A549 (cell line): ENCODE results near the gene UNC5C. TPM values are rescaled to one million over a fixed set of nuclear protein-coding genes. Genes with fewer than 3 reads are reported as not detected.

Experiments
- ATAC-seq, 2 experiments: fragments of 200-7000 bp in 1 of 2; fragments of >200 bp in 1 of 2; cut with Nextera tagmentation in 1 of 2; cut with Tn5 transposase in 1 of 2; 3 replicates each; pipeline versions ENCODE4 v1.8.0 to v1.9.1; 2018 to 2020; ENCODE audit warnings: mild to moderate bottlenecking in 1 of 2, moderate library complexity in 1 of 2
- CTCF ChIA-PET: fragments of 300-600 bp; sonication (Branson Sonifier 250); formaldehyde crosslinking; extraction: SDS; loops from one replicate; lab custom pipeline; 2021; ENCODE audit warnings: antibody characterized with exemption, inconsistent platforms; lab: Yijun Ruan, JAX
- POLR2A ChIA-PET: fragments of 350-600 bp; formaldehyde crosslinking; extraction: SDS; loops from one replicate; lab custom pipeline; 2021; ENCODE audit warnings: antibody characterized with exemption, inconsistent platforms; lab: Yijun Ruan, JAX
- DNase-seq, 2 experiments: peaks; one replicate each; pipeline versions ENCODE4 v3.0.0 to v3.0.0-alpha.2; 2011 to 2016; ENCODE audit warnings: low read depth in 1 of 2, low spot score in 1 of 2
- FAIRE-seq: peaks from 2 replicates; lab custom pipeline; 2011; peaks lifted over from hg19 to GRCh38; lab: Jason Lieb, UNC
- H3K27ac ChIP-seq, 2 experiments: fragments of >200 bp; sonication (Bioruptor Twin); formaldehyde crosslinking; 3 replicates each; pipeline ENCODE4 v1.5.1; 2016 to 2017
- H3K4me1 ChIP-seq: fragments of >200 bp; sonication (Bioruptor Twin); formaldehyde crosslinking; 3 replicates; pipeline ENCODE4 v1.6.1; 2016
- H3K4me2 ChIP-seq: fragments of >200 bp; sonication (Bioruptor Twin); formaldehyde crosslinking; 3 replicates; pipeline ENCODE4 v1.6.1; 2016
- H3K4me3 ChIP-seq: fragments of >200 bp; sonication (Bioruptor Twin); formaldehyde crosslinking; 3 replicates; pipeline ENCODE4 v1.5.1; 2016
- H3K9me3 ChIP-seq: fragments of >200 bp; sonication (Bioruptor Twin); formaldehyde crosslinking; 3 replicates; pipeline ENCODE4 v1.6.1; 2016
- BHLHE40 ChIP-seq: IDR thresholded peaks from 2 replicates; pipeline ENCODE4 v1.6.1; 2012; ENCODE audit warnings: low read depth, low read length, inconsistent platforms
- CEBPB ChIP-seq, 2 experiments: fragments of >200 bp in 1 of 2; sonication (Bioruptor Twin) in 1 of 2; formaldehyde crosslinking in 1 of 2; IDR thresholded peaks; 2 replicates each; pipeline ENCODE4 v1.6.1; 2012 to 2016
- CHD2 ChIP-seq: fragments of 150-350 bp; IDR thresholded peaks from 2 replicates; pipeline ENCODE4 v1.6.1; 2014; ENCODE audit warnings: low read length; ENCODE audit not compliant: partially characterized antibody
- EHF ChIP-seq: fragments of 250-450 bp; sonication (Bioruptor Pico); IDR thresholded peaks from 2 replicates; pipeline ENCODE4 v1.5.0; 2020; ENCODE audit warnings: mild to moderate bottlenecking
- EHMT2 ChIP-seq: fragments of 200-600 bp; sonication (generic); IDR thresholded peaks from 2 replicates; pipeline ENCODE4 v1.6.1; 2016; ENCODE audit warnings: antibody characterized with exemption, low read depth, mild to moderate bottlenecking, moderate library complexity
- FOSB ChIP-seq: fragments of 250-450 bp; sonication (Bioruptor Pico); IDR thresholded peaks from 2 replicates; pipeline ENCODE4 v1.5.0; 2020; ENCODE audit warnings: mild to moderate bottlenecking, moderate library complexity
- FOXS1 ChIP-seq: fragments of 250-450 bp; sonication (Bioruptor Pico); IDR thresholded peaks from 2 replicates; pipeline ENCODE4 v1.5.0; 2020; ENCODE audit warnings: mild to moderate bottlenecking, moderate library complexity
- GATA3 ChIP-seq: IDR thresholded peaks from 2 replicates; pipeline ENCODE4 v1.6.1; 2012; ENCODE audit warnings: borderline replicate concordance
- HOXB5 ChIP-seq: fragments of 250-450 bp; sonication (Bioruptor Pico); IDR thresholded peaks from 2 replicates; pipeline ENCODE4 v1.5.0; 2020; ENCODE audit warnings: mild to moderate bottlenecking, moderate library complexity
- JUN ChIP-seq, 2 experiments: fragments of >200 bp; sonication (Bioruptor Twin); formaldehyde crosslinking; IDR thresholded peaks; 2 replicates in 1 of 2; 3 replicates in 1 of 2; pipeline ENCODE4 v1.6.1; 2016 to 2017
- JUNB ChIP-seq: fragments of >200 bp; sonication (Bioruptor Twin); formaldehyde crosslinking; IDR thresholded peaks from 2 replicates; pipeline ENCODE4 v1.6.1; 2016
- KDM1A ChIP-seq: fragments of 200-600 bp; sonication (generic); IDR thresholded peaks from 2 replicates; pipeline ENCODE4 v1.6.1; 2016; ENCODE audit warnings: low read depth, mild to moderate bottlenecking
- MAFK ChIP-seq: fragments of 450-650 bp; IDR thresholded peaks from 2 replicates; pipeline ENCODE4 v1.6.1; 2014; ENCODE audit not compliant: partially characterized antibody
- MAZ ChIP-seq: fragments of 150-350 bp; IDR thresholded peaks from 2 replicates; pipeline ENCODE4 v1.6.1; 2014; ENCODE audit warnings: antibody characterized with exemption, low read depth, low read length, borderline replicate concordance
- RAD21 ChIP-seq, 2 experiments: fragments of >200 bp in 1 of 2; sonication (Bioruptor Twin) in 1 of 2; formaldehyde crosslinking in 1 of 2; IDR thresholded peaks in 1 of 2; conservative IDR thresholded peaks in 1 of 2; 2 replicates in 1 of 2; 3 replicates in 1 of 2; pipeline ENCODE4 v1.6.1; 2012 to 2018; ENCODE audit warnings: inconsistent platforms in 1 of 2
- RARB ChIP-seq: fragments of 250-450 bp; sonication (Bioruptor Pico); IDR thresholded peaks from 2 replicates; pipeline ENCODE4 v1.8.0; 2021; ENCODE audit warnings: mild to moderate bottlenecking, moderate library complexity
- RCOR1 ChIP-seq: fragments of 150-350 bp; IDR thresholded peaks from 2 replicates; pipeline ENCODE4 v1.6.1; 2014; ENCODE audit warnings: antibody characterized with exemption, low read length, low read depth
- RFX5 ChIP-seq: fragments of 450-650 bp; IDR thresholded peaks from 2 replicates; pipeline ENCODE4 v1.7.1; 2014; ENCODE audit warnings: antibody characterized with exemption, mild to moderate bottlenecking, moderate library complexity
- RNF2 ChIP-seq: fragments of 200-600 bp; sonication (generic); IDR thresholded peaks from 2 replicates; pipeline ENCODE4 v1.6.1; 2016; ENCODE audit warnings: low read depth, mild to moderate bottlenecking, antibody characterized with exemption, moderate library complexity, borderline replicate concordance
- SMC3 ChIP-seq: fragments of >200 bp; sonication (Bioruptor Twin); formaldehyde crosslinking; IDR thresholded peaks from 3 replicates; pipeline ENCODE4 v1.6.1; 2018; ENCODE audit warnings: inconsistent platforms
- SREBF2 ChIP-seq: fragments of 450-650 bp; IDR thresholded peaks from 2 replicates; pipeline ENCODE4 v1.6.1; 2014; ENCODE audit warnings: mild to moderate bottlenecking, moderate library complexity
- ZC3H11A ChIP-seq: fragments of 450-650 bp; IDR thresholded peaks from 2 replicates; pipeline ENCODE4 v1.6.1; 2014; ENCODE audit warnings: antibody characterized with exemption, mild to moderate bottlenecking
- ZNF302 ChIP-seq: fragments of 250-450 bp; sonication (Bioruptor Pico); IDR thresholded peaks from 2 replicates; pipeline ENCODE4 v1.9.0; 2021; ENCODE audit warnings: inconsistent platforms, mild to moderate bottlenecking, moderate library complexity
- ZSCAN20 ChIP-seq: fragments of 250-450 bp; sonication (Bioruptor Pico); IDR thresholded peaks from 2 replicates; pipeline ENCODE4 v1.8.0; 2022; ENCODE audit warnings: mild to moderate bottlenecking, moderate library complexity
- WGBS: methylation state at CpG from one replicate; pipeline ENCODE4 v1.1.6; 2017; ENCODE audit errors: missing lambda C conversion rate; 5-methylcytosine and 5-hydroxymethylcytosine counted together
- polyA plus RNA-seq, 4 experiments: library from polyadenylated mRNA; depleted of rRNA in 3 of 4; stranded (reverse); fragments of >200 nt; fragmentation: RNase III in 1 of 4; extraction: RNeasy Plus Mini Kit Qiagen cat#74134 plus additional on column Dnase treatment in 1 of 4; gene quantifications; 2 replicates in 3 of 4; 3 replicates in 1 of 4; pipeline ENCODE4 v1.2.3, GENCODE V29; 2011 to 2017
- TF ChIP-seq, protein P1 (sequence below): fragments of 250-450 bp; sonication (Bioruptor Pico); IDR thresholded peaks from 2 replicates; pipeline ENCODE4 v1.5.0; 2021; ENCODE audit warnings: mild to moderate bottlenecking, moderate library complexity, borderline replicate concordance
- TF ChIP-seq, protein P2 (sequence below): fragments of >200 bp; sonication (Bioruptor Twin); formaldehyde crosslinking; IDR thresholded peaks from 2 replicates; pipeline ENCODE4 v1.6.1; 2016
- TF ChIP-seq, protein P3 (sequence below): fragments of >200 bp; sonication (Bioruptor Twin); formaldehyde crosslinking; IDR thresholded peaks from 3 replicates; pipeline ENCODE4 v1.6.1; 2016
- TF ChIP-seq, protein P4 (sequence below): fragments of 250-450 bp; sonication (Bioruptor Pico); IDR thresholded peaks from 2 replicates; pipeline ENCODE4 v1.5.0; 2020; ENCODE audit warnings: low read depth, mild to moderate bottlenecking, moderate library complexity

The UNC5C gene
- polyA plus RNA-seq, 2 of the 4 experiments (the other 2 are of a cell fraction): 0.13 TPM; not detected in 1

DNA sequence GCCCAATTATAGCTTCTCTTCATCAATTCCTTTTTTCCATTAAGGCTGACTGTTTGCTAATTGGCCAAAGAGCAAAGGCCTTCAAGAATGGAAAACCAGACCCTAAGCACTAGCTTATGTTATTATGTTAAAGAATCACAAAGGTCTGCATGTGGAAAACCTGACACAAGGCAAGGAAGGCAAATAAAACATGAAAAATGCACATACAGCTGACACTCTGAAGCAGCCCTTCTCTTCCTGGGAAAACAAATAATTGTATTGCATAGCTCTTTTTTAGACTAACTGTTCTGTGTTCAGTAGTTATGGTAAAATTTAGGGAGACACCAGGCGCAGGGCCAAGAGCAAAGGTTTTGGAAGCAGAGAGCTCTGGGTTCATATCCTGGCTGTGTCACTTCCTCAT is 223.1 kb downstream of the UNC5C start:
- TF ChIP-seq KDM1A (no peak), ZNF302 (CRISPR knock-in tag) (no peak), ZSCAN20 (CRISPR knock-in tag) (no peak), EHMT2 (no peak), FOXS1 (CRISPR knock-in tag) (no peak), HOXB5 (no peak), SMC3 (no peak), GATA3 (no peak), RAD21 (conservative IDR thresholded peaks at IDR 0.05 in 1 of 2, IDR thresholded peaks at IDR 0.05 in 1 of 2) (no peak), CHD2 (no peak), RNF2 (no peak), EHF (CRISPR knock-in tag) (no peak), RARB (CRISPR knock-in tag) (no peak), MAFK (no peak), SREBF2 (no peak), ZC3H11A (no peak)
- TF ChIP-seq, protein P1, sequence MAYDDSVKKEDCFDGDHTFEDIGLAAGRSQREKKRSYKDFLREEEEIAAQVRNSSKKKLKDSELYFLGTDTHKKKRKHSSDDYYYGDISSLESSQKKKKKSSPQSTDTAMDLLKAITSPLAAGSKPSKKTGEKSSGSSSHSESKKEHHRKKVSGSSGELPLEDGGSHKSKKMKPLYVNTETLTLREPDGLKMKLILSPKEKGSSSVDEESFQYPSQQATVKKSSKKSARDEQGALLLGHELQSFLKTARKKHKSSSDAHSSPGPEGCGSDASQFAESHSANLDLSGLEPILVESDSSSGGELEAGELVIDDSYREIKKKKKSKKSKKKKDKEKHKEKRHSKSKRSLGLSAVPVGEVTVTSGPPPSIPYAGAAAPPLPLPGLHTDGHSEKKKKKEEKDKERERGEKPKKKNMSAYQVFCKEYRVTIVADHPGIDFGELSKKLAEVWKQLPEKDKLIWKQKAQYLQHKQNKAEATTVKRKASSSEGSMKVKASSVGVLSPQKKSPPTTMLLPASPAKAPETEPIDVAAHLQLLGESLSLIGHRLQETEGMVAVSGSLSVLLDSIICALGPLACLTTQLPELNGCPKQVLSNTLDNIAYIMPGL (CRISPR knock-in tag): no peak
- CTCF ChIA-PET: no interaction called here
- no peaks in the 10 kb centered on the region for H3K9me3 ChIP-seq
- FAIRE-seq (no peak), DNase-seq (no peak), ATAC-seq (no peak)
- no peaks in the 10 kb centered on the region for H3K4me1 ChIP-seq
- WGBS: 73% methylated on average over 1 of the region's 1 CpG
- H3K4me3 ChIP-seq: no peak overlapping the region
- H3K4me2 ChIP-seq: no peak overlapping the region
- no peak overlapping the region for H3K27ac ChIP-seq
- POLR2A ChIA-PET: no interaction called here

DNA sequence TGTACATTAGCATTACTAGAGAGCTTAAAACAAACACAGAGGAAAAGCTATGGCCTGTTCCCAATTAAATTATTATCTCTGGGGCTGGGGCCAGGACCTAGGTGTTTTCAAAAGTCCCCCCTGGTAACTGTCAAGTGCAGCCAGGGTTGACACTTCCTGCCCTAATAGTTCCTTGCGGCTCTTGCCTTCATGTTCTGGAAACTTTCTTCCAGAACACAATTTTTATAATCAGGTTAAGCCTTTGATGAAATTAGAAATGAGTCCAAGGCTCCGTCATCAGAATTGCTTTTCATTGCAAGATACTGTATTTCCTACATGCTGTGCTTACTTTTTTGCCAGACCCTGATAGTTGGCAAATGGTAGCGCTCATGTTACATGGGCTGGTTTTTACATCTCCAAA is 229.6 kb downstream of the UNC5C start:
- Histone ChIP-seq H3K4me3 (no peak overlapping the region), H3K4me1 (no peaks in the 10 kb centered on the region), H3K4me2 (no peak overlapping the region), H3K27ac (no peak overlapping the region), H3K9me3 (no peaks in the 10 kb centered on the region)
- ChIA-PET POLR2A (no interaction called here), CTCF (no interaction called here)
- TF ChIP-seq JUNB (no peak), JUN (IDR thresholded peaks at IDR 0.05) (no peak), BHLHE40 (no peak), SREBF2 (no peak)
- TF ChIP-seq, protein P2, sequence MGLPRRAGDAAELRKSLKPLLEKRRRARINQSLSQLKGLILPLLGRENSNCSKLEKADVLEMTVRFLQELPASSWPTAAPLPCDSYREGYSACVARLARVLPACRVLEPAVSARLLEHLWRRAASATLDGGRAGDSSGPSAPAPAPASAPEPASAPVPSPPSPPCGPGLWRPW: no peak
- 89% methylated on average over 3 of the region's 3 CpGs for WGBS
- no peak for FAIRE-seq
- no peak for DNase-seq
- ATAC-seq: no peak

DNA sequence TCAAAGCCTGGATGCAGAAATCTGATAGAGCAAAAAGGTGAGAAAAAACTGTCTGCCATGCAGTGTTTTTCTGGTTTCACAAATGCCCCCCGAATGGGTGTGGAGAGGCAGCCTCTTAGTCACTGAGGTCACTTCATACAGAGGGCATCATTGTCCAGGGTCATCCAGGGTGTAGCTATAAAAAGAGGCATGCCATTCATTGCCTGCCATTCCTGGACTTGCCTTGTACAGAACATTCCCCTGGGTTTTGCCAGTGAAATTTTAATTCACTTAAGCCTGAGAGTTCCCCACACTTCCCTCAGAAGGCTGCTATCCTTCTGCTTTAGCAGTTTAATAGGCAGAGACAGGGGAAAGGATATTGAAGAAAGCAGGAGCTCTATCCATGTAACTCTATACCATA is 230.3 kb downstream of the UNC5C start:
- Histone ChIP-seq H3K9me3 (no peaks in the 10 kb centered on the region), H3K4me3 (no peak overlapping the region), H3K4me1 (no peaks in the 10 kb centered on the region), H3K4me2 (no peak overlapping the region), H3K27ac (no peak overlapping the region)
- no peak for DNase-seq
- CTCF ChIA-PET: no interaction called here
- 33% methylated on average over 1 of the region's 1 CpG for WGBS
- POLR2A ChIA-PET: no interaction called here
- FAIRE-seq: no peak
- ATAC-seq: no peak
- TF ChIP-seq FOXS1 (CRISPR knock-in tag): no peak
- no peak for TF ChIP-seq FOSB (CRISPR knock-in tag)
- TF ChIP-seq CEBPB (IDR thresholded peaks at IDR 0.05): no peak
- TF ChIP-seq, protein P3, sequence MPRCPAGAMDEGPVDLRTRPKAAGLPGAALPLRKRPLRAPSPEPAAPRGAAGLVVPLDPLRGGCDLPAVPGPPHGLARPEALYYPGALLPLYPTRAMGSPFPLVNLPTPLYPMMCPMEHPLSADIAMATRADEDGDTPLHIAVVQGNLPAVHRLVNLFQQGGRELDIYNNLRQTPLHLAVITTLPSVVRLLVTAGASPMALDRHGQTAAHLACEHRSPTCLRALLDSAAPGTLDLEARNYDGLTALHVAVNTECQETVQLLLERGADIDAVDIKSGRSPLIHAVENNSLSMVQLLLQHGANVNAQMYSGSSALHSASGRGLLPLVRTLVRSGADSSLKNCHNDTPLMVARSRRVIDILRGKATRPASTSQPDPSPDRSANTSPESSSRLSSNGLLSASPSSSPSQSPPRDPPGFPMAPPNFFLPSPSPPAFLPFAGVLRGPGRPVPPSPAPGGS: no peak
- no peak for TF ChIP-seq ZC3H11A
- TF ChIP-seq MAZ: no peak
- no peak for TF ChIP-seq RCOR1
- TF ChIP-seq ZNF302 (CRISPR knock-in tag): no peak
- TF ChIP-seq, protein P4, sequence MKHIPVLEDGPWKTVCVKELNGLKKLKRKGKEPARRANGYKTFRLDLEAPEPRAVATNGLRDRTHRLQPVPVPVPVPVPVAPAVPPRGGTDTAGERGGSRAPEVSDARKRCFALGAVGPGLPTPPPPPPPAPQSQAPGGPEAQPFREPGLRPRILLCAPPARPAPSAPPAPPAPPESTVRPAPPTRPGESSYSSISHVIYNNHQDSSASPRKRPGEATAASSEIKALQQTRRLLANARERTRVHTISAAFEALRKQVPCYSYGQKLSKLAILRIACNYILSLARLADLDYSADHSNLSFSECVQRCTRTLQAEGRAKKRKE (CRISPR knock-in tag): no peak
- no peak for TF ChIP-seq RFX5
- no peak for TF ChIP-seq RAD21 (conservative IDR thresholded peaks at IDR 0.05 in 1 of 2, IDR thresholded peaks at IDR 0.05 in 1 of 2)
- TF ChIP-seq MAFK: no peak
- TF ChIP-seq BHLHE40: no peak
